ENCODE results near the gene BPHL. TPM values are rescaled to one million over a fixed set of nuclear protein-coding genes. Genes with fewer than 3 reads are reported as not detected.
"Not testable (repeated sequence)": the region's sequence is repeated elsewhere in the genome, so short reads cannot be mapped to it uniquely, and the experiment has no call there.

The BPHL gene
- total RNA-seq, 4 donors from 2014 or later, result 10.1 to 26.0 (median 11.8) TPM

- peaks cover 0 to 55% (median 9%) of the 10 kb centered on the region in 3 donors for H3K4me1 ChIP-seq
Measured at GRCh38 chr6:3163248-3163594, 44.7 kb downstream of the BPHL start.

GRCh38 chr6:3164388-3164787 is 45.9 kb downstream of the BPHL start:
- Histone ChIP-seq H3K27me3 (no peaks in the 10 kb centered on the region), H3K4me1 (peaks cover 0 to 43% (median 8%) of the 10 kb centered on the region in 3 donors), H3K4me3 (no peak overlapping the region), H3K27ac (no peak overlapping the region), H3K9me3 (no peaks in the 10 kb centered on the region), H3K36me3 (no peaks in the 10 kb centered on the region)
- DNase-seq, result no peak
- intact Hi-C loops (cut with DNase I), result no loop called here
- 84 to 91% methylated on average over 6 of the region's 6 CpGs for WGBS, 2 donors
- TF ChIP-seq, protein P1, sequence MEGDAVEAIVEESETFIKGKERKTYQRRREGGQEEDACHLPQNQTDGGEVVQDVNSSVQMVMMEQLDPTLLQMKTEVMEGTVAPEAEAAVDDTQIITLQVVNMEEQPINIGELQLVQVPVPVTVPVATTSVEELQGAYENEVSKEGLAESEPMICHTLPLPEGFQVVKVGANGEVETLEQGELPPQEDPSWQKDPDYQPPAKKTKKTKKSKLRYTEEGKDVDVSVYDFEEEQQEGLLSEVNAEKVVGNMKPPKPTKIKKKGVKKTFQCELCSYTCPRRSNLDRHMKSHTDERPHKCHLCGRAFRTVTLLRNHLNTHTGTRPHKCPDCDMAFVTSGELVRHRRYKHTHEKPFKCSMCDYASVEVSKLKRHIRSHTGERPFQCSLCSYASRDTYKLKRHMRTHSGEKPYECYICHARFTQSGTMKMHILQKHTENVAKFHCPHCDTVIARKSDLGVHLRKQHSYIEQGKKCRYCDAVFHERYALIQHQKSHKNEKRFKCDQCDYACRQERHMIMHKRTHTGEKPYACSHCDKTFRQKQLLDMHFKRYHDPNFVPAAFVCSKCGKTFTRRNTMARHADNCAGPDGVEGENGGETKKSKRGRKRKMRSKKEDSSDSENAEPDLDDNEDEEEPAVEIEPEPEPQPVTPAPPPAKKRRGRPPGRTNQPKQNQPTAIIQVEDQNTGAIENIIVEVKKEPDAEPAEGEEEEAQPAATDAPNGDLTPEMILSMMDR (IDR thresholded peaks at IDR 0.05), result no peak
- TF ChIP-seq POLR2A (IDR thresholded peaks at IDR 0.05), result no peak

More at GRCh38 chr6:3163248-3163594, 44.7 kb downstream of the BPHL start:
- WGBS, 2 donors, result 13 to 14% methylated on average over 13 of the region's 13 CpGs
- intact Hi-C loops (cut with DNase I), result no loop called here
- Histone ChIP-seq H3K27ac (peak overlapping the region; percentile 96 to 97 (median 96)), H3K4me3 (peak overlapping the region; percentile 72 to 90 (median 80)), H3K36me3 (no peaks in the 10 kb centered on the region), H3K9me3 (no peaks in the 10 kb centered on the region), H3K27me3 (no peaks in the 10 kb centered on the region)
- TF ChIP-seq POLR2A (IDR thresholded peaks at IDR 0.05), result no peak
- TF ChIP-seq, protein P1 (IDR thresholded peaks at IDR 0.05), result no peak
- no peak for DNase-seq

GRCh38 chr6:3165631-3166534 is 47.4 kb downstream of the BPHL start:
- 59 to 69% methylated on average over 7 of the region's 7 CpGs for WGBS, 2 donors
- no peak for TF ChIP-seq POLR2A (IDR thresholded peaks at IDR 0.05)
- TF ChIP-seq, protein P1 (IDR thresholded peaks at IDR 0.05), result no peak
- no peak for DNase-seq
- peaks cover 0 to 28% (median 3%) of the 10 kb centered on the region in 3 donors for H3K4me1 ChIP-seq
- H3K9me3 ChIP-seq, result no peaks in the 10 kb centered on the region
- intact Hi-C loops (cut with DNase I), result no loop called here
- H3K36me3 ChIP-seq, result no peaks in the 10 kb centered on the region
- H3K4me3 ChIP-seq, result no peak overlapping the region
- no peak overlapping the region for H3K27ac ChIP-seq
- no peaks in the 10 kb centered on the region for H3K27me3 ChIP-seq

GRCh38 chr6:3166535-3167225 is 48.2 kb downstream of the BPHL start:
- intact Hi-C loops (cut with DNase I), result not testable (repeated sequence)
- 89 to 94% methylated on average over 10 of the region's 10 CpGs for WGBS, 2 donors

GRCh38 chr6:3168046-3168445 is 49.5 kb downstream of the BPHL start:
- H3K9me3 ChIP-seq; H3K4me3 ChIP-seq; intact Hi-C loops (cut with DNase I); H3K27ac ChIP-seq; DNase-seq; H3K36me3 ChIP-seq; H3K27me3 ChIP-seq: not testable (repeated sequence)
- peaks cover 0 to 15% (median 3%) of the 10 kb centered on the region in 3 donors for H3K4me1 ChIP-seq
- WGBS, 2 donors, result 88 to 90% methylated on average over 9 to 10 of the region's 10 CpGs

More at GRCh38 chr6:3166535-3167225, 48.2 kb downstream of the BPHL start:
- H3K36me3 ChIP-seq, H3K9me3 ChIP-seq, H3K4me3 ChIP-seq, H3K27me3 ChIP-seq, DNase-seq, H3K27ac ChIP-seq: not testable (repeated sequence)
- peaks cover 0 to 27% (median 3%) of the 10 kb centered on the region in 3 donors for H3K4me1 ChIP-seq

GRCh38 chr6:3170676-3171075 is 52.2 kb downstream of the BPHL start:
- intact Hi-C loops (cut with DNase I), result not testable (repeated sequence)
- 77% methylated on average over 6 of the region's 24 CpGs; no CpG with 5 or more reads in 1 of the 2 donors for WGBS, 2 donors

GRCh38 chr6:3171313-3172175 is 53.0 kb downstream of the BPHL start:
- WGBS, 2 donors, result 84 to 87% methylated on average over 13 to 15 of the region's 17 CpGs
- intact Hi-C loops (cut with DNase I); H3K4me3 ChIP-seq; H3K27me3 ChIP-seq; H3K27ac ChIP-seq; DNase-seq; H3K36me3 ChIP-seq; H3K4me1 ChIP-seq; H3K9me3 ChIP-seq: not testable (repeated sequence)

More at GRCh38 chr6:3170676-3171075, 52.2 kb downstream of the BPHL start:
- H3K4me3 ChIP-seq, H3K4me1 ChIP-seq, DNase-seq, H3K9me3 ChIP-seq, H3K27me3 ChIP-seq, H3K27ac ChIP-seq, H3K36me3 ChIP-seq: not testable (repeated sequence)

GRCh38 chr6:3172789-3173188 is 54.3 kb downstream of the BPHL start:
- intact Hi-C loops (cut with DNase I); H3K4me3 ChIP-seq; H3K36me3 ChIP-seq; H3K27me3 ChIP-seq; DNase-seq; H3K4me1 ChIP-seq; H3K9me3 ChIP-seq; H3K27ac ChIP-seq: not testable (repeated sequence)
- 85 to 86% methylated on average over 4 of the region's 4 CpGs for WGBS, 2 donors

DNA sequence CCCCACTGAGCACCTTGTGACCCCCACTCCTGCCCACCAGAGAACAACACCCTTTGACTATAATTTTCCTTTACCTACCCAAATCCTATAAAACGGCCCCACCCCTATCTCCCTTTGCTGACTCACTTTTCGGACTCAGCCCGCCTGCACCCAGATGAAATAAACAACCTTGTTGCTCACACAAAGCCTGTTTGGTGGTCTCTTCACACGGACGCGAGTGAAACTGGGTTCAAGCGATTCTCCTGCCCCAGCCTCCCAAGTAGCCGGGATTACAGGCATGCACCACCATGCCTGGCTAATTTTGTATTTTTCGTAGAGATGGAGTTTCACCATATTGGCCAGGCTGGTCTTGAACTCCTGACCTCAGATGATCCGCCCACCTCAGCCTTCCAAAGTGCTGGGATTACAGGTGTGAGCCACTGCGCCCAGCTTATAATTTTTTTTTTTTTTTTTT is 55.2 kb downstream of the BPHL start:
- H3K4me3 ChIP-seq; DNase-seq; H3K27me3 ChIP-seq; H3K36me3 ChIP-seq; H3K4me1 ChIP-seq; H3K27ac ChIP-seq; intact Hi-C loops (cut with DNase I); H3K9me3 ChIP-seq: not testable (repeated sequence)
- 89 to 91% methylated on average over 11 of the region's 11 CpGs for WGBS, 2 donors

Measured in esophagus squamous epithelium (tissue), 5 donors.